Endothelial cell of umbilical vein (primary cell): Measurements from ENCODE around the gene CACHD1. TPM values are rescaled to one million over a fixed set of nuclear protein-coding genes. Genes with fewer than 3 reads are reported as not detected.

Experiments
- BruUV-seq: library from RNA; stranded (reverse); fragments of 400-500 nt; replicated peaks from 2 replicates; lab custom pipeline; 2021; lab: Mats Ljungman, UMichigan
- CTCF ChIA-PET: fragments of 300-600, 350-600 bp; sonication (Branson Sonifier 250); formaldehyde crosslinking; loops from one replicate; lab custom pipeline; 2021; ENCODE audit warnings: antibody characterized with exemption, inconsistent platforms; lab: Charles Lee
- POLR2A ChIA-PET: fragments of 300-600, 350-600 bp; sonication (Branson Sonifier 250); formaldehyde crosslinking; loops from one replicate; lab custom pipeline; 2021; ENCODE audit warnings: antibody characterized with exemption, inconsistent platforms; lab: Charles Lee
- DNase-seq: peaks from one replicate; pipeline ENCODE4 v3.0.0-alpha.2; 2011; ENCODE audit warnings: low read depth, low spot score
- FAIRE-seq: peaks from 2 replicates; lab custom pipeline; 2011; peaks lifted over from hg19 to GRCh38; lab: Jason Lieb, UNC
- H2AFZ ChIP-seq: 2 replicates; pipeline ENCODE4 v1.6.0; 2012; ENCODE audit warnings: low read depth, low read length, control low read depth, inconsistent platforms
- H3K27ac ChIP-seq: 2 replicates; pipeline ENCODE4 v1.5.1; 2011; ENCODE audit warnings: low read depth, mild to moderate bottlenecking, control low read depth, low read length, moderate library complexity; ENCODE audit not compliant: insufficient read depth
- H3K27me3 ChIP-seq, 2 experiments: 2 replicates each; pipeline versions ENCODE4 v1.6.0 to v1.6.1; 2011; ENCODE audit warnings: low read length in 2 of 2, mixed read lengths in 1 of 2; ENCODE audit not compliant: control insufficient read depth in 2 of 2, insufficient read depth in 2 of 2
- H3K36me3 ChIP-seq, 2 experiments: 2 replicates in 1 of 2; 3 replicates in 1 of 2; pipeline ENCODE4 v1.5.1; 2011; ENCODE audit warnings: low read length in 2 of 2, mild to moderate bottlenecking in 1 of 2, moderate library complexity in 1 of 2; ENCODE audit not compliant: control insufficient read depth in 2 of 2, insufficient read depth in 2 of 2; ENCODE audit errors: extremely low read depth in 1 of 2
- H3K4me1 ChIP-seq: 3 replicates; pipeline ENCODE4 v1.5.1; 2011; ENCODE audit warnings: mild to moderate bottlenecking, low read length; ENCODE audit not compliant: control insufficient read depth, insufficient read depth; ENCODE audit errors: extremely low read depth
- H3K4me2 ChIP-seq: 2 replicates; pipeline ENCODE4 v1.6.1; 2011; ENCODE audit warnings: low read length, control low read depth, mixed read lengths; ENCODE audit not compliant: insufficient read depth
- H3K4me3 ChIP-seq, 3 experiments: fragments of 200-600 bp in 1 of 3; sonication (generic), shearing (Covaris generic) in 1 of 3; replicated peaks in 1 of 3; 2 replicates each; pipeline ENCODE4 v1.5.1; 2011 to 2016; ENCODE audit warnings: control low read depth in 3 of 3, low read length in 3 of 3, mild to moderate bottlenecking in 2 of 3, inconsistent platforms in 1 of 3, low read depth in 1 of 3, moderate library complexity in 1 of 3; ENCODE audit not compliant: insufficient read depth in 1 of 3
- H3K79me2 ChIP-seq: 2 replicates; pipeline ENCODE4 v1.6.0; 2012; ENCODE audit warnings: low read length, inconsistent platforms; ENCODE audit not compliant: control insufficient read depth, insufficient read depth
- H3K9ac ChIP-seq: replicated peaks from 2 replicates; pipeline ENCODE3; 2011; ENCODE audit warnings: low read length, control low read depth; ENCODE audit not compliant: insufficient read depth; ENCODE audit errors: extremely low read depth
- H3K9me1 ChIP-seq: replicated peaks from 3 replicates; pipeline ENCODE4 v1.6.0; 2011; ENCODE audit warnings: mild to moderate bottlenecking, low read length; ENCODE audit not compliant: control insufficient read depth, insufficient read depth; ENCODE audit errors: extremely low read depth
- H3K9me3 ChIP-seq: replicated peaks from 2 replicates; pipeline ENCODE4 v1.5.1; 2012; ENCODE audit warnings: low read length, inconsistent platforms; ENCODE audit not compliant: control insufficient read depth, insufficient read depth
- H4K20me1 ChIP-seq: replicated peaks from 2 replicates; pipeline ENCODE3; 2011; ENCODE audit warnings: mild to moderate bottlenecking, low read length; ENCODE audit not compliant: control insufficient read depth, insufficient read depth; ENCODE audit errors: extremely low read depth
- EZH2 ChIP-seq: IDR thresholded peaks from 2 replicates; pipeline ENCODE4 v1.6.1; 2012; ENCODE audit warnings: borderline replicate concordance, low read depth, mild to moderate bottlenecking, moderate library complexity, low read length, inconsistent platforms; ENCODE audit not compliant: severe bottlenecking
- FOS ChIP-seq: IDR thresholded peaks from 2 replicates; pipeline ENCODE4 v1.6.1; 2011; ENCODE audit warnings: mild to moderate bottlenecking, low read length, moderate library complexity, borderline replicate concordance; ENCODE audit not compliant: insufficient read depth
- GATA2 ChIP-seq: IDR thresholded peaks from 2 replicates; pipeline ENCODE4 v1.7.0; 2011; ENCODE audit warnings: low read depth, mild to moderate bottlenecking, moderate library complexity, mixed read lengths, low read length; ENCODE audit not compliant: insufficient read length, insufficient read depth
- JUN ChIP-seq: IDR thresholded peaks from 2 replicates; pipeline ENCODE4 v1.6.1; 2011; ENCODE audit warnings: borderline replicate concordance, low read depth; ENCODE audit not compliant: insufficient read length, insufficient read depth
- MYC ChIP-seq: IDR thresholded peaks from one replicate; pipeline ENCODE4 v1.6.1; 2011; ENCODE audit warnings: mild to moderate bottlenecking, low read depth, low read length
- POLR2A ChIP-seq: IDR thresholded peaks from 2 replicates; pipeline ENCODE4 v1.6.1; 2012; ENCODE audit warnings: low read depth, mild to moderate bottlenecking, control low read depth, low read length
- POLR2AphosphoS5 ChIP-seq: IDR thresholded peaks from 2 replicates; pipeline ENCODE4 v1.6.1; 2012; ENCODE audit warnings: low read depth, mild to moderate bottlenecking, control low read depth, low read length, moderate library complexity; ENCODE audit not compliant: insufficient read depth
- dilution Hi-C: fragments of 300-500 bp; cut with MboI; formaldehyde crosslinking; loops from one replicate; pipeline ENCODE4 v1.15.0; 2019; ENCODE audit warnings: low sequenced_read_pairs; ENCODE audit not compliant: extremely low pct_ligation_motif_present
- intact Hi-C: fragments of 100-400 bp; cut with micrococcal nuclease; formaldehyde crosslinking; loops from one replicate; pipeline ENCODE4 v1.10.0; 2022
- polyA plus RNA-seq, 4 experiments: library from polyadenylated mRNA; depleted of rRNA in 3 of 4; stranded (reverse) in 3 of 4; unstranded in 1 of 4; fragments of >200 nt; gene quantifications; 2 replicates each; pipeline versions ENCODE4 v1.2.1 to v1.2.3, GENCODE V29; 2011 to 2012; ENCODE audit warnings: missing spikeins in 1 of 4
- total RNA-seq: library from RNA; stranded (reverse); gene quantifications from 2 replicates; pipeline ENCODE4 v1.2.3, GENCODE V29; 2021
- TF ChIP-seq, protein P1 (sequence below): IDR thresholded peaks from 2 replicates; pipeline ENCODE4 v1.6.1; 2011; ENCODE audit not compliant: insufficient read depth, insufficient read length

The CACHD1 gene
- total and polyA plus RNA-seq, 2 donors (not counting 3 experiments of a cell fraction or from before 2014, with no cell fraction given): 3.6 to 9.3 TPM

DNA sequence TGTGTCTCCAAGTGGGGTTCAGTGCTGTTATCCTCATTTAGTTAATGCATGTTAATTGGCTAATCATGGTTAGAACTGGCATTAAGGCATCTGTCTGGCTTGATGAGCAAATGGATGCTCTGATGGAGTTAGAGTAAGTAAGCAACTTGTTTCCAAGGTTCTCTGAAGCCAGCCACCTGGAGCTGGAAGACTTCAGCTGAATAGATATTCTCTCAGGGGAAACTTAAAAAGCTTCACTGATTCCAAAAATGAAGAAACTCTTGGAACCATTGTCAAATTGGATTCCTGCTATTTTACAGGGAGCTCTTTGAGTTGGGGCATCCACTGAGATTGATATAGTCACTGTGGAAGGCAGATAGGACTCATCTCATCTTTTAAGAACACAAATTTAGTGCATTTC lies 118.9 kb downstream of the CACHD1 start:
- Histone ChIP-seq H2AFZ (no peak overlapping the region), H4K20me1 (no peaks in the 10 kb centered on the region), H3K9me1 (no peaks in the 10 kb centered on the region), H3K79me2 (no peaks in the 10 kb centered on the region), H3K27ac (no peak overlapping the region), H3K9ac (no peak overlapping the region), H3K9me3 (no peaks in the 10 kb centered on the region), H3K4me1 (no peaks in the 10 kb centered on the region), H3K36me3 (no peaks in the 10 kb centered on the region), H3K4me3 (no peak overlapping the region), H3K4me2 (no peak overlapping the region), H3K27me3 (no peaks in the 10 kb centered on the region)
- ChIA-PET CTCF (interaction anchor here (0.6 to 1.3 kb wide), 2 partner anchors 9 to 1423 kb away, joined by 3 to 4 read pairs; no protein-coding TSS in a partner anchor), POLR2A (no interaction called here)
- dilution Hi-C loops (no loop called here), intact Hi-C loops (no loop called here)
- DNase-seq (no peak), FAIRE-seq (no peak)
- BruUV-seq: no TSS peak
- TF ChIP-seq JUN (no peak), GATA2 (no peak), POLR2AphosphoS5 (no peak), EZH2 (no peak), FOS (no peak)
- TF ChIP-seq, protein P1, sequence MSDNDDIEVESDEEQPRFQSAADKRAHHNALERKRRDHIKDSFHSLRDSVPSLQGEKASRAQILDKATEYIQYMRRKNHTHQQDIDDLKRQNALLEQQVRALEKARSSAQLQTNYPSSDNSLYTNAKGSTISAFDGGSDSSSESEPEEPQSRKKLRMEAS: no peak

DNA sequence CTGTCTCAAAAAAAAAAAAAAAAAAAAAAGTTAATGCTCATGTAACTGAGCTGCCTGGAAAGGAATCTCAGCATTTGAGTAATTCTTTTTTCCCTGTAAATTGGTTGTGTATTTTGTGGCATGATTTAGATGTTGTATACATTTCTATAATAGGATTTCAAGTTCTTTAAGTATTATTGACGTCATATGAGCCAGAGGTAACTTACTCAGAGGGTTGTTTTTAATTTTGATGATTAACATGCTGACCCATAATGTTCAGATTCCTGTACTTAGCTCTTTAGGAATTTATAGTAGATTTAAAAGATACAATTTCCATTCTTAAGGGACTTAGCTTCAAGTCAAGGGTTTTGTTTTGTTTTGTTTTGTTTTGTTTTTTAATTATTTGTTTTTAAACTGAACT lies 120.4 kb downstream of the CACHD1 start:
- FAIRE-seq (no peak), DNase-seq (no peak)
- H4K20me1 ChIP-seq: no peaks in the 10 kb centered on the region
- H3K9me1 ChIP-seq: no peaks in the 10 kb centered on the region
- no peaks in the 10 kb centered on the region for H3K4me1 ChIP-seq
- H3K36me3 ChIP-seq: no peaks in the 10 kb centered on the region
- no peaks in the 10 kb centered on the region for H3K79me2 ChIP-seq
- no peaks in the 10 kb centered on the region for H3K9me3 ChIP-seq
- BruUV-seq: no TSS peak
- TF ChIP-seq POLR2AphosphoS5: no peak
- TF ChIP-seq POLR2A: no peak
- no peak for TF ChIP-seq MYC
- TF ChIP-seq, protein P1: no peak
- no peak for TF ChIP-seq FOS
- intact Hi-C loops (no loop called here), dilution Hi-C loops (no loop called here)
- H2AFZ ChIP-seq: no peak overlapping the region
- no peak overlapping the region for H3K4me2 ChIP-seq
- ChIA-PET CTCF (interaction anchor here (1.1 to 1.2 kb wide), 2 partner anchors 28 to 322 kb away, joined by 3 to 4 read pairs; no protein-coding TSS in a partner anchor), POLR2A (no interaction called here)
- H3K27me3 ChIP-seq: no peaks in the 10 kb centered on the region
- no peak overlapping the region for H3K27ac ChIP-seq
- H3K4me3 ChIP-seq: no peak overlapping the region
- H3K9ac ChIP-seq: no peak overlapping the region
